Upper lobe of left lung (tissue), 4 donors: ENCODE measurements around the gene HMGB3.

ENCODE experiments used
- POLR2A ChIP-seq, 4 donors: fragments of 450-650 bp; IDR thresholded peaks; one replicate each; pipeline ENCODE4 v1.5.1; 2016 to 2017; ENCODE audit warnings: antibody characterized with exemption in 4 of 4, mild to moderate bottlenecking in 2 of 4
- POLR2AphosphoS5 ChIP-seq, 2 donors: sonication (generic); formaldehyde crosslinking; IDR thresholded peaks; one replicate each; pipeline ENCODE4 v1.5.1; 2017; ENCODE audit warnings: antibody characterized with exemption in 2 of 2
- TF ChIP-seq, protein P1 (sequence below), 6 experiments: fragments of 450-650 bp in 4 of 6; fragments of 200-600 bp in 2 of 6; sonication (generic) in 2 of 6; IDR thresholded peaks; one replicate each; pipeline ENCODE4 v1.5.1; 2016 to 2019; ENCODE audit warnings: antibody characterized with exemption in 6 of 6

GRCh38 chrX:150989420-150989819 lies 6.3 kb downstream of the HMGB3 start:
- TF ChIP-seq POLR2AphosphoS5 (IDR thresholded peaks at IDR 0.05) (no peak), POLR2A (IDR thresholded peaks at IDR 0.05) (no peak)
- TF ChIP-seq, protein P1, sequence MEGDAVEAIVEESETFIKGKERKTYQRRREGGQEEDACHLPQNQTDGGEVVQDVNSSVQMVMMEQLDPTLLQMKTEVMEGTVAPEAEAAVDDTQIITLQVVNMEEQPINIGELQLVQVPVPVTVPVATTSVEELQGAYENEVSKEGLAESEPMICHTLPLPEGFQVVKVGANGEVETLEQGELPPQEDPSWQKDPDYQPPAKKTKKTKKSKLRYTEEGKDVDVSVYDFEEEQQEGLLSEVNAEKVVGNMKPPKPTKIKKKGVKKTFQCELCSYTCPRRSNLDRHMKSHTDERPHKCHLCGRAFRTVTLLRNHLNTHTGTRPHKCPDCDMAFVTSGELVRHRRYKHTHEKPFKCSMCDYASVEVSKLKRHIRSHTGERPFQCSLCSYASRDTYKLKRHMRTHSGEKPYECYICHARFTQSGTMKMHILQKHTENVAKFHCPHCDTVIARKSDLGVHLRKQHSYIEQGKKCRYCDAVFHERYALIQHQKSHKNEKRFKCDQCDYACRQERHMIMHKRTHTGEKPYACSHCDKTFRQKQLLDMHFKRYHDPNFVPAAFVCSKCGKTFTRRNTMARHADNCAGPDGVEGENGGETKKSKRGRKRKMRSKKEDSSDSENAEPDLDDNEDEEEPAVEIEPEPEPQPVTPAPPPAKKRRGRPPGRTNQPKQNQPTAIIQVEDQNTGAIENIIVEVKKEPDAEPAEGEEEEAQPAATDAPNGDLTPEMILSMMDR (IDR thresholded peaks at IDR 0.05) = no peak
